Right atrium auricular region (tissue), 2 donors: ENCODE data around the gene SCAMP2. TPM values are rescaled to one million over a fixed set of nuclear protein-coding genes. Genes with fewer than 3 reads are reported as not detected.

ENCODE experiments used
- DNase-seq: peaks from one replicate; pipeline ENCODE4 v3.0.0-alpha.2; 2019; ENCODE audit warnings: low spot score
- H3K27ac ChIP-seq, 2 donors: fragments of 200-600 bp; sonication (generic); 1 replicate in 1 of 2; 2 replicates in 1 of 2; pipeline ENCODE4 v1.5.1; 2016 to 2019
- H3K27me3 ChIP-seq, 2 donors: fragments of 200-600 bp; sonication (generic); one replicate each; pipeline versions ENCODE4 v1.5.1 to v1.6.0; 2017 to 2019
- H3K36me3 ChIP-seq: fragments of 200-600 bp; sonication (generic); one replicate; pipeline ENCODE4 v1.5.1; 2016
- H3K4me1 ChIP-seq, 2 donors: fragments of 200-600 bp; sonication (generic); one replicate each; pipeline versions ENCODE4 v1.5.1 to v1.6.0; 2017 to 2019
- H3K4me3 ChIP-seq, 2 donors: fragments of 200-600 bp; sonication (generic); 1 replicate in 1 of 2; 2 replicates in 1 of 2; pipeline ENCODE4 v1.5.1; 2017 to 2019; ENCODE audit warnings: mild to moderate bottlenecking in 1 of 2, moderate library complexity in 1 of 2
- H3K9me3 ChIP-seq, 2 donors: fragments of 200-600 bp; sonication (generic); one replicate each; pipeline ENCODE4 v1.5.1; 2019
- CTCF ChIP-seq, 2 donors: fragments of 200-600 bp; sonication (generic); IDR thresholded peaks; one replicate each; pipeline ENCODE4 v1.5.1; 2019; ENCODE audit warnings: antibody characterized with exemption in 2 of 2
- total RNA-seq, 2 donors: library from RNA; depleted of rRNA; stranded (reverse); fragments of >200 nt; gene quantifications; one replicate each; pipeline ENCODE4 v1.1.0, GENCODE V29; 2016

Gene SCAMP2
- total RNA-seq, 2 donors from 2014 or later: 72.3 to 80.9 TPM

- no peak overlapping the region for H3K27ac ChIP-seq
- TF ChIP-seq CTCF (IDR thresholded peaks at IDR 0.05): no peak
- H3K4me3 ChIP-seq: no peak overlapping the region
- no peaks in the 10 kb centered on the region for H3K9me3 ChIP-seq
- DNase-seq: no peak
- H3K36me3 ChIP-seq: peaks cover 43% of the 10 kb centered on the region
- H3K27me3 ChIP-seq: no peaks in the 10 kb centered on the region
- H3K4me1 ChIP-seq: peaks cover 0 to 29% of the 10 kb centered on the region in 2 donors
These were observed 28.0 kb downstream of the SCAMP2 start for GRCh38 chr15:74845208-74845568.

GRCh38 chr15:74844319-74845207 lies 28.6 kb downstream of the SCAMP2 start:
- DNase-seq: no peak
- no peaks in the 10 kb centered on the region for H3K27me3 ChIP-seq
- peaks cover 43% of the 10 kb centered on the region for H3K36me3 ChIP-seq
- H3K4me1 ChIP-seq: peaks cover 0 to 29% of the 10 kb centered on the region in 2 donors
- peak overlapping the region in 1 of 2 donors; percentile 93 for H3K27ac ChIP-seq
- no peak overlapping the region for H3K4me3 ChIP-seq
- TF ChIP-seq CTCF (IDR thresholded peaks at IDR 0.05): no peak
- no peaks in the 10 kb centered on the region for H3K9me3 ChIP-seq

- TF ChIP-seq CTCF (IDR thresholded peaks at IDR 0.05): no peak
- Histone ChIP-seq H3K27me3 (no peaks in the 10 kb centered on the region), H3K4me1 (peaks cover 0 to 29% of the 10 kb centered on the region in 2 donors), H3K4me3 (peak overlapping the region in 1 of 2 donors; percentile 80), H3K36me3 (peaks cover 39% of the 10 kb centered on the region), H3K27ac (peak overlapping the region; percentile 92 to 93), H3K9me3 (no peaks in the 10 kb centered on the region)
- no peak for DNase-seq
These were observed 29.3 kb downstream of the SCAMP2 start for GRCh38 chr15:74843891-74844299.

GRCh38 chr15:74843445-74843828 lies 29.7 kb downstream of the SCAMP2 start:
- H3K27ac ChIP-seq: peak overlapping the region; percentile 92 to 93
- H3K4me1 ChIP-seq: peaks cover 0 to 29% of the 10 kb centered on the region in 2 donors
- H3K36me3 ChIP-seq: peaks cover 39% of the 10 kb centered on the region
- TF ChIP-seq CTCF (IDR thresholded peaks at IDR 0.05): peak in 1 of 2 donors; percentile 34
- no peak for DNase-seq
- no peaks in the 10 kb centered on the region for H3K9me3 ChIP-seq
- peak overlapping the region; percentile 80 to 88 for H3K4me3 ChIP-seq
- H3K27me3 ChIP-seq: no peaks in the 10 kb centered on the region

GRCh38 chr15:74842581-74843444 lies 30.4 kb downstream of the SCAMP2 start, which contains the start of gene ULK3:
Gene ULK3, minus strand, starts transcription at chr15:74843156. Its CDS starts 51 bp downstream, at chr15:74843105.
- peak; percentile 92 for DNase-seq
- H3K36me3 ChIP-seq: peaks cover 33% of the 10 kb centered on the region
- peak within 1 kb of the TSS; percentile 92 to 93 for H3K27ac ChIP-seq
- TF ChIP-seq CTCF (IDR thresholded peaks at IDR 0.05): peak; percentile 76 to 83
- H3K4me1 ChIP-seq: peaks cover 0 to 28% of the 10 kb centered on the region in 2 donors
- no peaks in the 10 kb centered on the region for H3K27me3 ChIP-seq
- no peaks in the 10 kb centered on the region for H3K9me3 ChIP-seq
- peak within 1 kb of the TSS; percentile 80 to 88 for H3K4me3 ChIP-seq
